DOHH2 (cell line): Measurements from ENCODE around the gene R3HDM2.
A peak's percentile ranks its signal among the peaks of the same experiment; 100 is the strongest.

ENCODE experiments used
- H3F3A ChIP-seq: fragments of 200-600 bp; sonication (generic), shearing (Covaris generic); 2 replicates; pipeline ENCODE4 v1.6.0; 2016; ENCODE audit warnings: antibody characterized with exemption, mild to moderate bottlenecking; ENCODE audit not compliant: control insufficient read depth, insufficient read depth
- H3K27ac ChIP-seq: fragments of 200-600 bp; sonication (generic); 2 replicates; pipeline ENCODE4 v1.5.1; 2014; ENCODE audit warnings: low read depth, mild to moderate bottlenecking, low read length, moderate library complexity
- H3K27me3 ChIP-seq: fragments of 200-600 bp; sonication (generic); 2 replicates; pipeline ENCODE4 v1.6.1; 2014; ENCODE audit warnings: mild to moderate bottlenecking, low read length, mixed read lengths; ENCODE audit not compliant: control insufficient read depth
- H3K36me3 ChIP-seq: fragments of 200-600 bp; sonication (generic); 2 replicates; pipeline ENCODE4 v1.6.1; 2014; ENCODE audit warnings: mild to moderate bottlenecking, low read length, moderate library complexity, mixed read lengths; ENCODE audit not compliant: control insufficient read depth
- H3K4me1 ChIP-seq: fragments of 200-600 bp; sonication (generic); 2 replicates; pipeline ENCODE4 v1.6.1; 2014; ENCODE audit warnings: mild to moderate bottlenecking, low read length, mixed read lengths; ENCODE audit not compliant: control insufficient read depth
- H3K4me2 ChIP-seq: fragments of 200-600 bp; sonication (generic); 2 replicates; pipeline ENCODE4 v1.6.0; 2014; ENCODE audit warnings: mild to moderate bottlenecking, low read length, moderate library complexity
- H3K4me3 ChIP-seq: fragments of 200-600 bp; sonication (generic); 2 replicates; pipeline ENCODE4 v1.5.1; 2014; ENCODE audit warnings: mild to moderate bottlenecking, low read length, mixed read lengths
- H3K79me2 ChIP-seq: fragments of 200-600 bp; sonication (generic); 2 replicates; pipeline ENCODE4 v1.6.1; 2014; ENCODE audit warnings: mild to moderate bottlenecking, low read length, mixed read lengths; ENCODE audit not compliant: control insufficient read depth
- H3K9me2 ChIP-seq: fragments of 200-600 bp; sonication (generic); replicated peaks from 2 replicates; pipeline ENCODE4 v1.6.1; 2014; ENCODE audit warnings: mild to moderate bottlenecking, low read length, mixed read lengths; ENCODE audit not compliant: control insufficient read depth
- H3K9me3 ChIP-seq: fragments of 200-600 bp; sonication (generic); 2 replicates; pipeline ENCODE4 v1.6.1; 2014; ENCODE audit warnings: antibody characterized with exemption, low read length, mixed read lengths; ENCODE audit not compliant: control insufficient read depth, insufficient read depth
- H4K20me1 ChIP-seq: fragments of 200-600 bp; sonication (generic); 2 replicates; pipeline ENCODE4 v1.6.0; 2014; ENCODE audit warnings: low read depth, mild to moderate bottlenecking, antibody characterized with exemption, low read length, moderate library complexity; ENCODE audit not compliant: control insufficient read depth, insufficient read depth
- CTCF ChIP-seq: fragments of 200-600 bp; sonication (generic); IDR thresholded peaks from one replicate; pipeline ENCODE4 v1.5.1; 2014; ENCODE audit warnings: antibody characterized with exemption, mild to moderate bottlenecking, low read depth, low read length; ENCODE audit not compliant: poor library complexity, severe bottlenecking
- EZH2phosphoT487 ChIP-seq: fragments of 200-600 bp; sonication (generic); IDR thresholded peaks from 2 replicates; pipeline ENCODE4 v1.6.1; 2017; ENCODE audit warnings: borderline replicate concordance, mild to moderate bottlenecking, antibody characterized with exemption, low read length, moderate library complexity, mixed read lengths

The R3HDM2 gene

GRCh38 chr12:57219205-57219992 lies 211.4 kb downstream of the R3HDM2 start:
- Histone ChIP-seq H3K36me3 (peaks cover 21% of the 10 kb centered on the region), H3K9me3 (no peaks in the 10 kb centered on the region), H3K79me2 (peaks cover 68% of the 10 kb centered on the region), H3F3A (peaks cover 14% of the 10 kb centered on the region), H3K27ac (no peak overlapping the region), H3K4me1 (peaks cover 88% of the 10 kb centered on the region), H3K27me3 (no peaks in the 10 kb centered on the region), H3K9me2 (no peaks in the 10 kb centered on the region), H3K4me2 (peak overlapping the region; percentile 100), H4K20me1 (peaks cover 5% of the 10 kb centered on the region; the same call in 1 of the 2 replicates), H3K4me3 (peak overlapping the region; percentile 96)
- TF ChIP-seq EZH2phosphoT487 = no peak
- no peak for TF ChIP-seq CTCF

GRCh38 chr12:57218030-57218853 lies 212.6 kb downstream of the R3HDM2 start:
- H3K27ac ChIP-seq = 0 out of 2 replicates have a peak overlapping the region, but pooled peaks have one; percentile 51
- peak overlapping the region; percentile 100 for H3K4me2 ChIP-seq
- peak overlapping the region; percentile 96 for H3K4me3 ChIP-seq
- H3F3A ChIP-seq = peaks cover 14% of the 10 kb centered on the region
- peaks cover 5% of the 10 kb centered on the region; the same call in 1 of the 2 replicates for H4K20me1 ChIP-seq
- H3K4me1 ChIP-seq = peaks cover 88% of the 10 kb centered on the region
- H3K36me3 ChIP-seq = peaks cover 15% of the 10 kb centered on the region
- TF ChIP-seq EZH2phosphoT487 (no peak), CTCF (no peak)
- no peaks in the 10 kb centered on the region for H3K9me3 ChIP-seq
- no peaks in the 10 kb centered on the region for H3K27me3 ChIP-seq
- H3K9me2 ChIP-seq = no peaks in the 10 kb centered on the region
- peaks cover 57% of the 10 kb centered on the region for H3K79me2 ChIP-seq

DNA sequence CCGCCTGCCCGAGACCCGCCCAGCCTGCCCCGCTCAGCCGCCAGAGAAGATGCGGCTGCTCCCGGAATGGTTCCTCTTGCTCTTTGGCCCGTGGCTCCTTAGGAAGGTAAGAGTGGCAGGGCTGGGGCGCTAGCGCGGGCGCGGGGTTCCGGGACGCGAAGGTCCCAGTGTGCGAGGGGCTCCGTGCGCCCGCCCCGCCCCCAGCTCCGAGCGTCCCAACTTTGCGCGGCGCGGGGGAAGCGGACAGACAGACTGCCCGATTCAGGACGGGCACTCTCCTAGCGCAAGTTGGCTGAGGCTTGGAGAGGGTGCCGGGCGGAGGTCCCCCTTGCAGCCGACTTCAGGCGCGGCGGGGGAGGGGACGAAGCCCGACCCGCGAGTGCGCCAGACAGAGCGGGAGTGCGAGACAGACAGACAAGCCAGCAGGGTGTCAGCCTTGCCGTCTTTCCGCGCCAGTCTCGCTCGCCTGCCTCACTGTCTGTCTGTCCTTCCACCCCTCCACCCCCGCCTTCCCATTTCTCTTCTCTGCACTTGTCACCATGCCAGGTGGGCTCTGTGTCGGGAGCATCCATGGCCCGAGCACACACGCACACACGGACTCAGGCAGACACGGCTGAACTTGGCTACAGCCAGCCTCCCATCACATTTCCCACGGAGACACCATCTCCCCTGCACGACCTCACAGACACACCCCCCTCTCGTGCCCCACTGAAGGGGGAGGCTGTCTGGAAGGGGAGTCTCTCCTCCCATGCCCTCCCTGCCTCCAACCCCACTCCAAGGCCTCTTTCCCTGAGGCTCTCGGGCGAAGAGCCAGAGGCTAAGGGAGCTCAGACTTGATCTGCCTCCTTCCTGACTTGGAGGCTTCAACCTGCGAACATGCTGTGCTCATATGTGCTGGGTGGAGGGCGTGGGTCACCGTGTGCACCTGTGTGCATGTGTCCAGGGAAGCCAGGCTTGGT lies 213.6 kb downstream of the R3HDM2 start:
- no peaks in the 10 kb centered on the region for H3K9me2 ChIP-seq
- peaks cover 11% of the 10 kb centered on the region for H3K36me3 ChIP-seq
- peaks cover 49% of the 10 kb centered on the region for H3K79me2 ChIP-seq
- peak overlapping the region; percentile 96 for H3K4me3 ChIP-seq
- H3K27ac ChIP-seq = peak overlapping the region; percentile 51
- TF ChIP-seq EZH2phosphoT487 = no peak
- no peak for TF ChIP-seq CTCF
- H3K27me3 ChIP-seq = no peaks in the 10 kb centered on the region
- H4K20me1 ChIP-seq = peaks cover 5% of the 10 kb centered on the region; the same call in 1 of the 2 replicates
- peaks cover 14% of the 10 kb centered on the region for H3F3A ChIP-seq
- peaks cover 82% of the 10 kb centered on the region for H3K4me1 ChIP-seq
- H3K4me2 ChIP-seq = peak overlapping the region; percentile 100
- H3K9me3 ChIP-seq = no peaks in the 10 kb centered on the region
